UCSD-AML1 (cell line): ENCODE measurements around the gene ACTN4.

Source experiments
- DNase-seq: peaks from one replicate; lab custom pipeline; 2025; ENCODE audit not compliant: unreplicated experiment; lab: John Stamatoyannopoulos, UW

ACTN4 gene

DNA sequence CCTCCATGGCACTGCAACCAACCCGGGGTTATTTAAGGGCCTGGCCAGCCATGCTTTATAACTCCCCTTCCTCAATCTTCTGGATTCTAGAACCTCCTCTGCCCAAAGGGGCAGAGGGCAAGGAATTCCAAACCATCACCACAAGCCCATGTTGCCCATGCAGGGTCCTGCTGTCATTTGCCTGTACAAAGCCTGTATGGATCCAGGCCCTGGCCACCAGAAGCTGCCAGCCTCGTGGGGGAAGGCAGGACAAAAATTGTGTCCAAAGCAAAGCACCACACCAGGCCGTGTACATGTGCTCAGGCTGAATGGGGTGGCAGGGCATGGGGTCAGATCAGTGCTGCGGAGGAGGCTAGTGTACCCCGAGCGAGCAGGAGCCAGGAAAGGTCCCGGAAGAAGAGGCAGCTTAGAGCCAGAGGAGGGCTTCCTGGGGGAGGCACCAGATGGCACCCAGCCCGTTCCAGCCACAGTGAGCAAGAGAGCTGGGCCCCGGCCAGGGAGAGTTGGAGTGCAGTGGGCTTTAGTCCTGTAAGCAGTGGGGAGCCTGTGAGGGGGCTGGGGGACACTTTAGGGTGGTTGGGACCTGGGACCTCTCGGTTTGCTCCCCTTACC is 61.1 kb downstream of the ACTN4 start:
- DNase-seq = no peak

DNA sequence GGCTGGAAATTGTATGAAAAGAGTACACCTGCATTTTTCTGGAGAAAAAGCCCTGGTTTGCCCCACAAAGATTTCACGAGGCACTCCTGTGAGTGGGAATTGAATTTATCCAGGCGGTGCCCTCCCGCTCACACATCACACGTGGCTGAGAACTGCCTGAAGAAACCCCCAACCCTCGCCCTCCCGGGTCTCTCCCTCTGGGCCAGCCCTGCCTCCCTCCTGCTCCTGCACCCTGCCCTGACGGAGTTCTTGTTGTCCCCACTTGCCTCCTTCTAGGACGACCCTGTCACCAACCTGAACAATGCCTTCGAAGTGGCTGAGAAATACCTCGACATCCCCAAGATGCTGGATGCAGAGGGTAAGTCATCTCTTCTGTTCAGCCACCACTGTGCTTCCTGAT is 61.7 kb downstream of the ACTN4 start:
- DNase-seq = no peak

DNA sequence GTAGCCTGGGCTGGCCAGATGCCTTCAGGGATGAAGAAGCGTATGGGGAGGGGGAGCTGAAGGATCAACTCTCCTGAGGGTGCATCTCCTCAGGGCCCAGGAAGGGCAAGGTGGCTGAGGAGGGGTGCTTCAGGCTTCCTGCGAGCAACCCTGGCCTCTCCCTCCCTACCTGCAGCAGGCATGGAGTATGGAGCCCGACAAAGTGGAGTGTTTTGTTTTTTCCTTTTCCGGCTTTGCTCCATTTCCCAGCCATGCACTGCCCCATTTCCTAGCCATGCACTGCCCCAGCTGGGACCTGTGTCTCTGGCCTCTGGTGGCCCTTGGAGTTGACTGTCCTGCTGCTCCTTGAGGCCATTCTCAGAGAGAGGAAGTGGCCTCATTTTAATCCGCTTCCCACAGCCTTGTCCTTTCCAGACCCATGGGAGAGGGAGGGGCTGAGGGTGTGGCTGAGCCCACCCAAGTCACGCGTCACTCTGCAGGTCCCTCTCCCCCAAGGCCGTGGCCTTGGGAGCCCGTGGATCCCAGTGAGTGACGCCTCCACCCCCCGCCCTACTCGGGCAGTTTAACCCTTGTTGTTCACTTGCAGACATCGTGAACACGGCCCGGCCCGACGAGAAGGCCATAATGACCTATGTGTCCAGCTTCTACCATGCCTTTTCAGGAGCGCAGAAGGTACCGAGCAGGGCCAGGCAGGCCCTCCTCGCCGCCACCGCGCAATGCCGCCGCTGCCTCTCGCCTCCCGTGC is 62.4 kb downstream of the ACTN4 start:
- DNase-seq = no peak

DNA sequence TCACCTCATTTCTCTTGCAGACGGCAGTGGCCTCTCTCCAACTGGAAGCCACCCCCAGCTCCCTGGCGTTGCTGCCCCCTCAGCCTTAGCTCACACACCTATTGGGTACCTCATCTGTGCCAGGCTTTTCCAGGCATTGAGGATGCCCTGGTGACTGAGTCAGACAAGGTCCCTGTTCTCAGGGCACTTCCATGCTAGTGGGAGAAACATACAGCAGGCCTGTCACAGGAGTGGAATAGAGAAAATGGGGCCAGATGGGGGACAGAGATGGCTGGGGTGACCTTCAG is 62.9 kb downstream of the ACTN4 start:
- no peak for DNase-seq

DNA sequence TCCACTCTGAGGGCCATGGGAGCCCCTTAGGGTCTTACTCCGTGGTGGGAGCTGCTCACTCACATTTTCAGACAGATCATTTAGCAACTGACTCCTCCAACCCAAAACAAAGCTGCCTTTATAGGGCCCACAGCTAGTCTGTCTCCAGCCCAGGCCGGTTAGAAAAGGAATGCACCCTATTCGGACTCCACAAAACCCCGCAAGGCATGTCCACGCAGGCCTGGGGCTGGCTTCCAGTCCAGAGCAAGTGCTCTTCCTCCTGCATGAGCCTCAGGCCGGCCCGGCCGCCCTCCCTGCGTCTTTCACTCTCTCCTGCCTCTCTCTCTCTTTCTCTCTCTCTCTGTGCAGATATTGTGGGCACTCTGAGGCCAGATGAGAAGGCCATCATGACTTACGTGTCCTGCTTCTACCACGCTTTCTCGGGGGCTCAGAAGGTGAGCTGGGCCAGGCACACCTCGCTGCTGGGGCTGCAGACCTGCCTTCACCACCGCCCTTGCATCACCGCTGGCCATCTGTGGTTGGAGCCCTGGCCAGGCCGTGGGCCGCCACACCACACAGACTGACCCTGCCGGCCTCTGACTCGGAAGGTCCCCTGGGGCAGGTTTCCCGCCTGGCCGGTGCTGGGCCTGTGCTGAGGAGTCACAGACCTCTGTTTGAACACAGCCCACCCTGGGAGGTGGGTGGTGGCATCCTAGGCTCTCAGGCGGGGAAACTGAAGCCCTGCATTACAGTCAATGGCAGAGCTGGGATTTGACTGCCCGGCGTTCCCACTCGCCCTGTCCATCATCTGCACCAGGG is 63.7 kb downstream of the ACTN4 start:
- DNase-seq = no peak

DNA sequence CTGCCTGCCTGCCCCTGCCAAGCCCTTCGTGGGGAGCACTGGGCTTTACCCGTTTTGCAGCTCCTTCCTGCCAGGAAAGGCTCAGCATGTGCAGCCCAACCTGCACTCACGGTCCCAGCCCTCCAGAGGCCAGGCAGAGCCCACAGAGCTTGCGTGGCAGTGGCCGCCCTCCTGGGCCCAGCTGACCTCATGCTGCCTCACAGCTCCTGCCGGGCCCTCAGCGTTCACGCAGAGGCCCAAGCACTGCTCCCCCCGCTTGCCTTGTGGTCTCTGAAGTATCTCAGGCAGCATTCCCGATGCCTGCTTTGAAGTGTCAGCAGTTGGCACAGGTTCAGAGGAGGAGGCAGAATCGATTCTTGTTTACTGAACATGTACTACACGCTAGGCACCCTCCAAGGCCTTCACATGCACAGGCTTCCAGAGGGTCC is 64.3 kb downstream of the ACTN4 start:
- no peak for DNase-seq

DNA sequence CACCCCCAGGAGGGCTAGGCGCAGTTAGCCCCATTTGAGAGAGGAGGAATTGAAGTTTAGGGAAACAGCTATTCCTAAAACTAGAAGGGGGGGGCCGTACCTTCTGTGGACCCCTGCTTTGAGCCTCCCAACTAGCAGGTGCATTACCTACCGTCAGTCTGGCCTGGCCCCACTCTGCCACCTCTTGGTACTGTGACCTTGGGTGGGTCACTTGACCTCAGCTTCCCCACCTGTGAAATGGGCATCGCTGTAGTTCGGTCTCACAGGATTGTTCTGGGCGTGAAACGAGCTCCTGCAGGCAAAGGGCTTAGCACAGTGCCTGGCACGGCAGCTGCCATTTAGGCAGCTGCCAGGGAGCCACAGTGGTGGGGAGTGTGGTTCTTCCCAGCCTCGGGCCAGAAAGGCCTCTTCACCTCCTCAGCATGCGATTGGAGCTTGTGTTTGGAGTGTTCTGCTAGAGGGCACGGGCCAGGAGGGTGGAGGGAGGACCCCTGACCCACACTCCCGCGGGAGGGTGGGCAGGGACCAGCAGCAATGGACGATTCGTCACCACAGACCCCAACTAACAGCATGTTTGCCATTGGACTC is 64.8 kb downstream of the ACTN4 start:
- no peak for DNase-seq

DNA sequence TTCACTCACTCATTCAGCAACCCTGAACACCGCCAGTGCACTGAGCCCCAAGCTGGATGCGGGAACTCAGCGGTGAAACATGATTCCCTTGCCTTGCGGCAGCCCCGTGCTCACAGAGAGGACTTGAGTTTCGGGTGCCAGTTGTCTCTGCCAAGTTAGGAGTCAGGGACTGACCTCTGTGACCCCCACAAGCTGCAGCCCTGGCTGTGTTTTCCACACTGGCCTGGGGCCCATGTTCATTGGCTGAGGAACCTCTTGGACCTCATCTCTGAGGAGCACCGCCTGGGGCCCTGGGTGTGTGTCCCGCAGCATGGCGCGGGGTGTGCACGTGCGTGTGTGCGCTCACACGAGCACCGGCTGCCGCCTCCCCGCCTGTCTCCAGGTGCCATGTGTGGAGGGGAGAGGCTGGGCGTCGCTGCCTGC is 65.8 kb downstream of the ACTN4 start:
- DNase-seq = no peak

DNA sequence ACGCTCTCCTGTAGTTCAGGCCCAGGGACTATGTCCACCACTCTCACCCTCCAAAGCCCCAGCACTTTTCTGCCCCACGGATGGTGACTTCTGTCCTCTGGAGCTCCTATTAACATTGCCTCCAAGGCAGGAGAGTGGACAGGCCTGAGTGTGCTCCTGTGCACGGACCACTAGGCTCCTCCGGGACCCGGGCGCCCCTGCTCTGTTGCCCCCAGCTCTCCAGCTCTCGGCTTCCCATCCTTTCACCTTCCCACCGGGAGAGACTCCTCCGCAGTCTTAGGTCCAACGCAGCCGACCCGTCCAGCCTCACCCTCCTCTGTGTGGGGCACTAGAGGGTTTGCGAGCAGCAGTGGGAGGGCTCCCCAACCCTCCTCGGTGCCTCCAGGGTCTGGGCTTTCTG is 66.4 kb downstream of the ACTN4 start:
- no peak for DNase-seq

DNA sequence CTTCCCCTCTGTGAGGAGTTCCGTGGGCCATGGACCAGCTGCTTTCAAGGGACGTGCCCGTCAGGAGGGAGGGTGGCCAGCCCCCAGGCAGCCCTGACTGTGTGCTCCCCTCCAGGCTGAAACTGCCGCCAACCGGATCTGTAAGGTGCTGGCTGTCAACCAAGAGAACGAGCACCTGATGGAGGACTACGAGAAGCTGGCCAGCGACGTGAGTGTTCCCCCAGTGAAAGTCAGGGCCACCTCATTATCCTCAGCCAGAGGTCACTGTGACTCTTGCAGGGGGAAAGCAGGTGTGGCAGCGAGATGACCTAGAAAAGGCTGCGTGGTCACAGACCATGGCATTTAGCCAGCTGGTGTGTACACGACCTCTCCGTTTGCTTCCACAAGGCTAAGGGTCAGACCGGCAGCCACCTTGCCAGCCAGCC is 66.9 kb downstream of the ACTN4 start:
- DNase-seq = no peak

DNA sequence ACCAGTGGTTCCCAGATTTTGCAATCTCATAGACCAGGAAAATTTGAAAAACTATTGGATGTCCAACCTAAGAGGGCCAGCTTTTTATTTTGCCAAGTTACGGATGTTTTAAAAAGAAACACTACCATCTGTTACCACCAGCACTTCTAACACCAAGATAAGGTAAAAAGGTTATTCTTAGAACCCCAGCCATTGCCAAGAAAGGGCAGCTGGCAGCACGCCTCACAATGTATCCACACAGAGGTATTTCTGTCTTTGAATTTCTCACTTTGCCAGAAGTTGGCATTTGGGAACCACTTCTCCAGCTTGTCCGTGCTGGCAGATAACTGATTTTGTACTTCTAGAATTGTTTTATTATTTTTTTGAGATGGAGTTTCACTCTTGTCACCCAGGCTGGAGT is 68.1 kb downstream of the ACTN4 start:
- DNase-seq = no peak

DNA sequence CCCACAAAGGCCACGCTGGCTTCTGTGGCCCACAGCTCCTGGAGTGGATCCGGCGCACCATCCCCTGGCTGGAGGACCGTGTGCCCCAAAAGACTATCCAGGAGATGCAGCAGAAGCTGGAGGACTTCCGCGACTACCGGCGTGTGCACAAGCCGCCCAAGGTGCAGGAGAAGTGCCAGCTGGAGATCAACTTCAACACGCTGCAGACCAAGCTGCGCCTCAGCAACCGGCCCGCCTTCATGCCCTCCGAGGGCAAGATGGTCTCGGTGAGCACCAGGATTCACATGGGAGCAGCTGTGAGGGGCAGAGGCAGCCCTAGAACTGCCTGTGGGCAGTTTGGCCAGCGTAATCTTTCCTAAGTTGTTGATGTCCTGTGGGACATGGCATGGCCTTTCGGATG is 69.6 kb downstream of the ACTN4 start:
- DNase-seq = no peak

DNA sequence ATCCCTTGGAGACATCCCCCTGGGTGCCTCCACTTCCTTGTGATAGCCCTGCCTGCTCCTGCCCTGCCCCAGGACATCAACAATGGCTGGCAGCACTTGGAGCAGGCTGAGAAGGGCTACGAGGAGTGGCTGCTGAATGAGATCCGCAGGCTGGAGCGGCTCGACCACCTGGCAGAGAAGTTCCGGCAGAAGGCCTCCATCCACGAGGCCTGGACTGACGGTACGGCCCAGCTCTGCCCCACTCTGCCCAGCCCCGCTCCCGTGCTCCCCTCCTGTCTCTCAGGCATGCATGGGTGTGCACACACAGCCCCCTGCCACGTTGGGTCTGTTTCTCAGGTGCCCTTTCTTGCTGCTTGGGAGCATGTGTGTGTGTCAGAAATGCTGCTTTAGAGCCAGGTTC is 70.4 kb downstream of the ACTN4 start:
- DNase-seq = no peak

DNA sequence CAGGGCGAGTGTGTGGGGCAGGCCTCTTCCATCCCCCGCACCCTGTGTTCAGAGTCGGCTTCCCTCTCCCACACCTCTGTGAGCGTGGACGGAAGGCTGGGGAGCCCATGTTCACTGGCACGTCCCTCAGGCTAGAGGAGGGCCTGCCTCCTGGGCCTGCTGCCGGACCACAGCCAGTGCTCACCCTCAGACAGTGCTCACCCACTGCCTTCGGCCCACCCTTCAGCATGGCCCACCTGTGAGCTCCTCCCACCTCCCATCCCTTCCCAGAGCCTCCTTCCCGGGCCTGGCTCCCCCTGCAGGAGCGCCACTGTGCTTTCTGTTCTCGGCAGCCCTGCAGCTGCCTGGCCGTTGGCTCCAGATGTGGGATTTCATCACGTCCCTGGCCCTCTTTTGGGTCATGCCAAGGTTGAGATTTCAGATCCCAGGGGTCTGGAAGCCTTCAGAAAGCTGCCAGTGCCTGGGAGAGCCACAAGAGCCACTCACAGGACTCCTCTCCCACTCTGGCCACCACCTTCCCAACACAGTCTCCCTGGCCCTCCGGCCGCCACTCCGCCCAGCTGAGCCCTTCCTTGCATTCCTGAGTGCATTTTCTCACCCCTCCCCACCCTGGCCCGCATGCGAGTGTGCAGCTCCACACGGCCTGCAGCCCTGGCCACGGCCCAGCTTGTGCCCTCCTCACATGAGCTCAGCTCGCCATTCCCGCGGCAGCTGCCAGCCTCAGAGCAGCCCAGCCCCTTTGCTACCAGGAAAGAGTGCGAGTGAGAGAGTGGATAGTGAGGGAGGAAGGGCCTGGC is 71.5 kb downstream of the ACTN4 start:
- no peak for DNase-seq

DNA sequence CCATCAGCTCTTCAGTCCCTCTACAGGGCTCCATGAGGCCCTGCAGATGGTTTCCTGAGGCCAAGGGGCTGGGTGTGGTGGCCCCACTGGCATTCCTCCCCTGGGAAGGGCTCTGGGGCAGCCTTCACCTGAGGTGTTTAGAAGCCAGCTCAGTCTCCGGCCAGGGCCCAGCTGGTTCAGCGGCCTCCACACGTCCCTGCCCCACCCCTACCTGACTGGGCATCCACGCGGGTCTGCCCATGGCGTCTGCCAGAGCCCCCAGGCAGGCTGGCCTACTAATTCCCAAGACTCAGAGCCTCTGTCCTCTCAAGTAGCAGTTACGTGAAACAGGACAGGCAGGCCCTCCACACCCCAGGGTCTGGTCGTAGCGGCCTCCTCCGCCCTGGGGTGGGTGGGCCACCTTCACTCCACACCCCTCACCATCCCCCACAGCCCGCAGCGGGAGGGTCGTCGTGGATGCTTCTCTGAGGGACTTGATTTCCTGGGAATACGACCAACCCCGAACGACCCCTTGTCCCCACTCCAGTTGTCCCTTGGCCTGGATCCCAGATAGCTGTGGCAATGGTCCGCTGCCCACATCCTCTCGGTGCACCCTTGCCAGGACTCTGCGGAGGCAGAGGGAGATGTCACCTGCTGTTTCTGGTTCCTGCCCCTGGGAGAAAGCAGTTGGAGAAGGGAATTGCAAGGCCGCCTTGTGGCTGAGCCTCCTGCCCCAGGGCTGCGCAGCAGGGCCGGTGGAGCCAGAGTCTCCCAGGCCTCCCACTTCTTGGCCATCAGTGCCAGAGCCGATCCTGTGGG is 72.5 kb downstream of the ACTN4 start:
- no peak for DNase-seq

DNA sequence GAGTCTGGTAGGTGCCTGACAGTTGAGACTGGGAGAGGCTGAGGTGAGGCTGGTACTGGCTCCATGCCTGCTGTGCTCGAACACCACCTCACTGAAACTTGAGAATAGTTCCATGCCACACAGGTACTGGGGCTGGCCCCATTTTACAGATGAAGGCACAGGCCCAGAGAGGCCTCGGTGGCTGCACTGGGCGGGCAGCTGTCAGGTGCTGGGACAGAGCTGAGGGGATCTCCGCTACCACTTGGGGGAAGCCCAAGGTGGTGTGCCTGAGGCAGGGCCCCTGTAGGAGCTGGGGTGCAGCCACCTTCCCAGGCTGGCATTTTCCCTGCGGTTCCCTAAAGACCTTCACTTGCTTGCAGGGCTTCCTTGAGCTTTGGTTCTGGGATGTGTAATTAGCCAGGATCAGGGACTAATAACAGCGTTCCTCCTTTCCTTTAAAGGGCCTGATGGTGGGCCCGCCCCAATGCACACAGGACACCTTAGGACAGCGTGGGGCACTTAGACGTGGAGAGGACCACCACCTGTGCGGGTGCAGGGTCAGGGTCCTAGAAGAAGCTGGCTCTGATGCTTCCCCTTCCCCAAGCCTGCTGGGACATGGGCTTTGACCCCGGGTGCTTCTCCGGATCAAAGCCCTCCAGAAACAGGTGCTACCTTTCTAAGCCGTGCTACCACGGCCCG is 73.2 kb downstream of the ACTN4 start:
- no peak for DNase-seq

DNA sequence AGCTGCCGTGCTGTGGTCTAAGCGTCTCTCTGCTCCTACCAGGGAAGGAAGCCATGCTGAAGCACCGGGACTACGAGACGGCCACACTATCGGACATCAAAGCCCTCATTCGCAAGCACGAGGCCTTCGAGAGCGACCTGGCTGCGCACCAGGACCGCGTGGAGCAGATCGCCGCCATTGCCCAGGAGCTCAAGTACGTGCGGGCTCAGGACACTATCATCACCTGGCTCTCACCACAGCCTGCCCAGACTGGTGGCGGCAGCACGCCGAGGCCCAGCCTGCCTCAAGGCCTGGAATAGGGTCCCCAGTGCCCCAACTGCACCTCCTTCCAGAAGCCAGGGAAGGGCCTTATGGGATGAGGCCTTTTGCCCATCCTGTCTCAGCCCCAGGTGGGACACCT is 74.0 kb downstream of the ACTN4 start:
- no peak for DNase-seq

DNA sequence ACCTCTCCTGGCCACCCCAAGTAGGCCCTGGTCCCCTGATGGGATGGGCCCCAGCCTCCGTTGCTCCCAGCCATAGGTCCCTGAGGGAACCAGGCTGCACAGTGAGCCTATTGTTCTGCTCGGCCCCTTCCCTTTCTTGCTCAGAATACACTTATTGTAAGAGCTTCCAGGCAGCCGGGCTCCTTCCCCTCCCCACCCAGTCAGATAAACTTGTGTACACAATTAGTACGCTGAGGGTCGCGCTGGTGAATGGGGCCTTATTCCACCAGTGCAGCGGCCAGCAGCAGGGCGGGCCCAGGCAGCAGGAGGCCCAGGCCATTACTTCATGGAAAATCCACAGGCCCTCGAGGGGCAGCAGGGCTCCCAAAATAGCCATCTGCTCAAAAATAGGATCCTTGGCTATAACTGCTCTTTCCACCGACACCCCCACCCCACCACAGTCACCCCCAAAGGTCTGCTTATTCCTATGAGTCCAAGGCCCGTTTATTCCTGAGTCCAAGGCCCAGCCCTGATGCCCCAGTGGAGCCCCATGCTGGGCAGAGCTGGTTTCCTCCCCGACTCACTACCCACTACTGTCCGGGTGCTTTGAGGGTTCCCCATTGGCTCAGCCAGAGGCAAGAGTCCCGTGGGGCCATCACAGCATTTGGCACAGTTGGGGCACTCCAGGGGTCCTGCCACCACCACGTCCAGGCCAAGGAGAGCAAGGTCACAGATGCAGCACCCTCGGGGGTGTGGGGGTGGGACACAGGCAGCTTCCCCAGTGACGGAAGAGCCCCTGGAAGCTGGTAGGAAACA is 74.7 kb downstream of the ACTN4 start:
- DNase-seq = no peak
